GM18498 (cell line): Measurements from ENCODE around the gene CD44.

ENCODE experiments used
- ATAC-seq: cut with Tn5 transposase; IDR thresholded peaks from one replicate; pipeline ENCODE4 v1.9.1; 2021; ENCODE audit warnings: mild to moderate bottlenecking, moderate library complexity; ENCODE audit not compliant: unreplicated experiment

The CD44 gene

DNA sequence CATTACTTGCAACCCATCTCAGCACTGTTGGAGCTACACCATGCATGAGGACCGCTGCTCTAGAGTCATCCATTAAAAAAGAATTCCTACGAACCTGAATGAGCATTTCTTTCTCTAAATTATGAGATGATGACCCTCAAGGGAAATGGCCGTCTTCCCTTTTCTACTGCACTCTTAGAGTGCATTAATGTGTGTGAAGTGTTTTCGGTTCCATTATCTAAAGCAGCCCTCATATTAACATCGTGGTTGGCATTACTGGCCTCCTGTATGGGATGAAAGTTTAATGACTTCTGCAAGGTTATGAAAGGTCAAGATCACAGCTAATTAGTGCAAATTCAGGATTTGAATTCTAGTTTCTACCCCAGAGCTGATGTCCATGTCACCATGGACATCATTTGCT is 16.7 kb downstream of the CD44 start:
- ATAC-seq = no peak

DNA sequence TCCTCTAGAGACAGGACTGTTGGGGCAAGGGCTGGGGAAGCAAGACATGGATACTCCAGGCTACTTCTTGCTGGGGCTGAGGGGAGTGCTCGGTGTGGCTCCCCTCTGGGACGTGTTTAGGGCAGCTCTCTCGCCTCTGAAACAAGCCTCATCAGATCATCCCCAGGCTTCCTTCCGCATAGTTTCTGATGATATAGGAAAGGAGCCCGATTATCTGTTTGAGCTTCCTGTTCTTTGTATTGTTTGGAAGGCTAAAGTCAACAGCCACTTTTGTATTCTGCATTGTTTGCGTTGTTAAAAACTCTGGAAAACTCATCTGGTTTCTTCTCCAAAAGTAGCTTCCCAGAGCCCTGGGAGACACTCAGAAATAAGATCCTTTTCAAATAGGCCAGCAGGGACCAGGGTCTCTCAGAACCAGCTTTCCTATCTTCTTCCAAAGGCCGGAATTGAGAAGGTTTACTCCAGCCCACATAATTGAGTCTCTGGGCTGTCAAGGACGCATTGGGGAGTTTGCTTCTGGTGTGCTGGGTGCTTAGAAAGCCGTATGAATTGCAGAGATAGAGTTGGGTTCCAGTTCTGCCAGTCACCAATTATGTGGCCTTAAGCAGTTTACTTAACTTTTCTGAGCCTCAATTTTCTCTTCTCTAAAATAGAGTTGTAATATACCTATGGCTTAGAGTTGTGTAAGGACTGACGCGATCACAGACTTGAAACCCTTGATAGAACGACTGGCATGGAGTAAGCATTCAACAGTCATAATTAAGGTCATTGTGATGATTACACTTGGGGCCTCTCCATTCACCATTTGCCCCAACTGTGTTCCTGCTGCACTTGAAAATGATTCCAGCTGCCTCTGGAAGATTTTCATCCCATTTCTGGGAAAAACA is 19.1 kb downstream of the CD44 start:
- ATAC-seq = no peak

DNA sequence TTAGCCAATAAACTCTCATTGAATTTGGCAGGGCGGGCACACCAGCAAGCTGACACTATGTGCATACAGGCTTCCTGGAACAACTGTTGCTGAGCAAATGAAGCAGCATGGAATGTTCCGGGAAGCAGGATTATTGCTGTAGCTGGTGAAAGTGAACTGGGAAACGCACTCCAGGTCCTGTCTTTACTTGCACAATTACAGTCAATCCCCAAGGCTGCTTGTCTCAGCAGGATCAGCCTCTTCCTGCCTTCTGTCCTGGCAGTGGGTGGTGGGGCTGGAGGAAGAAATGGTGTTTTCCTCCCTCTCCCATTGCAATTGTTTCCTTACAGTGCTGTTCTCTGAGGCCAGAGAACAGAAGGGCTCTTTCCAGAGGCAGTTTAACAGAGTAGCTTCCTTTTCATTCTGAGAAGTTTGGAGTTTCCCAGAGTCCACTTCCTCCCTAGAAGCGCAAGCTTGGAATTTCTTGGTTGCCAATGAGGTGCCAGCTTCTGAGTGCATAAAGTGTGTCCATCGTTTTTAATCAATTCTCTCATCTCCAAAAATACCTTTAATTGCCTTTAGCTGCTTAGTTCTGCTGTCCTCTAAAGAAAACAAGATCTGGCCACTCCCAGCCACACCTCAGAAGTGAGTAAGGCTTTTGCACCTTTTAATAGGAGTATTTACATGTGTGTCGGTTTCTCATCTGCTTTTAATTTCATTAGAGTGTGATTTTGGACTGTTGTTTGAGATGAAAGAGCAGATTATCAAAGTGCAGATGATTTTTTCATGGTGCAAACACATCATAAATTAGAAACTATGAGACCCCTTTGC is 19.9 kb downstream of the CD44 start:
- ATAC-seq = no peak

DNA sequence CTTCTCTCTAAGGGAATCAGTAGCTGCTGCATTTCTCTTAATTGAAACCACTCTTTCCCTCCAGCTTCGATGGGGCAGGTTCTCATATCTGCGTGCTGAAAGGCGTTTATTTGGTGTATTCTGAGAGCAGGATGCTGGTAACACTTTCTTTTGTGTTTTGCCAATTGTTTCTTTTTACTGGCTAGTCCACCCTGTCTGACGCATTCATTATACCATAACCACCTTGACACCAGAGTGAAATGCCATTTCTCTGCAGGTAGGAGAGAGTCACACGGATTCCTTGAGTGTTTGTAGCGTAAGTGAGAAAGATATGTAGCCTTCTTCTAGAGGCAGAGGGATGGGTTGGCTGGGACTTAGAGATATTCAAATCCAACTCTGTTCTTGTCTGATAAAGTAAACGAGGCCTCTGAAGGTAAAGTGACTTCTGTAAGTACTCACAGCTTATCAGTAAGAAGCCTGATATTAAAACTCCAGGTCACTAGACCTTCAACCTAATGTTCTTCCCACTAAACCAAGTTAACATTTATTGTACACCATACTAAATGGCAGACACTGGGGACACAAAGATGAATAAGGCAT is 21.4 kb downstream of the CD44 start:
- ATAC-seq = no peak

DNA sequence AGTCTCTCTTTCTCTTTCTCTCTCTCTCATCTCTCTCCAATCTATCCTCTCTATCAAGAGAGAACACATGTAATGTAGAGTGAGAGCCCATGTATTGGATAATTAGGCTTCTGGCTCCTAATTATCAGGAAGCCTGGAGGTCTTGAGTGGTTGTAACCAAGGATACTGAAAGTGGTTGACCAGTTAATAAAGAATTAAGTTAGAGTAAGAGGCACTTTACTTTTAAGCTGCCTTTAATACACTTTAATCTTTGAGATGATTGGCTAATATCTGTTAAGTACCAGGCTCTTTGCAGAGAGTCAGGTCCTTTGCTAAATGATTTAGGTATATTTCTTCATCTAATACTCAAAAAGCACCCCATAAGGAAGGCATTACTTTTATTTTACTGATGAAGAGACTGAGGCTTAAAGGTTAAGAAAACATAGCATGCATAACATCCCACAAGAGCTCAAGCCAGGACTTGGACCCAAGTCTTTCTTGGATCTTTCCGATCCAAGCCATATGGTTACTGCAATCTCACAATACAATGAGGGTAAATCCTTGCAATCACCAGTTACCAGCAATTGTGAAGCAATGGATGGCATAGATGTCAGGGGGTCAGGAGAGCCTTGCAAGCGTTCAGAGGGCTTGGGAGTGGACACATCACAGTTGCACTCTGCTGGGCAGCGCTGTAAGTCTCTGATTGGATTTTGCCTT is 22.1 kb downstream of the CD44 start:
- no peak for ATAC-seq

DNA sequence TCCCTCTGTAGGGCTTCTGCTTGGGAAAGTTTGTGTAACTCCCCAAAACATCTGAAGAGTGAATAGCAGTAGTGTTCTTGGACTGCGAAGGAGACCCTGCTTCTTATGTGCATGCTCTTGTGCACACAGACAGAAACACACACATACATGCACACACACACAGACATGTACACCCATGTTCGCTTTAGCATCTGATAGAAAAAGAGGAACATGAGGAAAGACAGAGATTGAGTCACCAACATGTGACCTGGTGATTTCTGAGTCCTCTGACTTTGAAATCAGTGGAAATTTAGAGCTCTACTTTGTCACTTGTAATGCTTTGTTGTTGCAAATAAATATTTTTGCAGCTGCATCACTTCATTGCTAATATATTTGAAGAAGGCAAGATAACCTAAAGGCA is 23.8 kb downstream of the CD44 start:
- ATAC-seq = no peak

DNA sequence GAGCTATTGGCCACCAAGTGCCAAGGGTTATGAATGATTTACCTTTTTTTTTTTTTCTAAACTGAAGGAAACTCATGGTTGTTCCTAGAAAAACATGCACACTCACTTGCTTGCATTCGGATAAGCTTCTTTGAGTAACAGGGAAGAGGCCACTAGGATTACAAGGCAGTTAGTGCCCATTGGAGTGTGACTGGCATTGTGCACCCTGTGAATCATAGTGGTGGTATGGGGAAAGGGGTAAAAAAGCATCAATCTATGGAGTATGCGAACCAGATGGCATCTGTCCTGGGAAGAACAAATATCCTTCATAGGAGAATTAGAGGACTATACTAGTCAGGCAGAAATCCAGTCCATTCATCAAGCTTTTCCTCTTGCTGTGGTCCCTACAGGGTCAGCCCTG is 24.2 kb downstream of the CD44 start:
- ATAC-seq = no peak

DNA sequence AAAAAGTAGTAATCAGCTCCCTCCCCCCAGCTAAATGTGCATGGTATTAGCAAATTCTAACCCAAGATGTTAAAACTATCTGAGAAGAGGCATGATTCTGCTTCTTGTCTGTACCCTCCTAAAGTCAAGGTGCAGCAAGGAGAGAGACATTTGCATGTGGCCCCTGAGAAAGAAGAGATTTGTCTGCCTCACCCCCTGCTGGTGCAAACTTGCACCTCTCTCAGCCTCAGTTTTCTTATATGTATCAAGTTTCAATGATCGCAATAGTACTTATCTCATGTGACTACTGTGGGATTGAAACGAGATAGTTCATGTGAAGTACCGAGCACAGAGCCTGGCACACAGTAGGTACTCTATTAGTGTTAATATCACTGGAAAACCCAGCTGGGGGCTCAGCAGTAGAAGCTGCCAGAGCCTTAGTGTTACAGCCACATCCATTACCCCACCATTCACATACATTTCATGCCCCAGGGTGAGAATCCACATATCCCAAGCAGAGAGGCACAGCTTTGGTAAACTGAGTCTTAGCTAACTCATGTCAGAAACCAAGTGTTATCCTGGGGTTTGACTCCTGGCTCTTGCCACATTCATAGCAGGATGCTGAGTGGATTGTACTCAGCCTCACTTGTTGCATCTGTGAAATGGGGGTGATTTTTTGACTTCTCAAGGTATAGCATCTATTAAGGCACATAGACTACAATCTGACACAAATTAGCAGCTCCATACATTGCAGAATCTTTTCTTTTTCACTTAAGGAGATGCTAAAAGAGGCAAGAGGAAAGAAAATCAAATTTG is 24.9 kb downstream of the CD44 start:
- peak; percentile 37 for ATAC-seq

DNA sequence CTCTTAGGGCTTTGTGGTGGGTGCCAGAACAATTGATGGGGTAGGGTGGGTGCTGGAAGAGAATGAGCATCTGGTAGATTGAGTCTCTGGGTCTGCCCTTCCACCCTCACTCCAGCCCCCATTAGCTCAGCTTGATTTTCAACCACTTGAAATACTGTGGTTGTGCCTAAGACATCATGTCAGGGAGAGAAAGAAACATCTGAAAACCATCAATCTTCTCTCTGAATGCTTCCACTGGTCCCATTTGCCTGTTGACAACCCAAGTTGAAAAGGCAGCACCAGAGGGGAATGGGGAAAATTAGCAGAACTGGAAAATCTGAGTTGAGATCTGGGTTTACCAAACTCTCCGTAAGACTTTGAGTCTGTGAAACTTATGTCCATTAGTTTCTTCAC is 26.1 kb downstream of the CD44 start:
- ATAC-seq = no peak

DNA sequence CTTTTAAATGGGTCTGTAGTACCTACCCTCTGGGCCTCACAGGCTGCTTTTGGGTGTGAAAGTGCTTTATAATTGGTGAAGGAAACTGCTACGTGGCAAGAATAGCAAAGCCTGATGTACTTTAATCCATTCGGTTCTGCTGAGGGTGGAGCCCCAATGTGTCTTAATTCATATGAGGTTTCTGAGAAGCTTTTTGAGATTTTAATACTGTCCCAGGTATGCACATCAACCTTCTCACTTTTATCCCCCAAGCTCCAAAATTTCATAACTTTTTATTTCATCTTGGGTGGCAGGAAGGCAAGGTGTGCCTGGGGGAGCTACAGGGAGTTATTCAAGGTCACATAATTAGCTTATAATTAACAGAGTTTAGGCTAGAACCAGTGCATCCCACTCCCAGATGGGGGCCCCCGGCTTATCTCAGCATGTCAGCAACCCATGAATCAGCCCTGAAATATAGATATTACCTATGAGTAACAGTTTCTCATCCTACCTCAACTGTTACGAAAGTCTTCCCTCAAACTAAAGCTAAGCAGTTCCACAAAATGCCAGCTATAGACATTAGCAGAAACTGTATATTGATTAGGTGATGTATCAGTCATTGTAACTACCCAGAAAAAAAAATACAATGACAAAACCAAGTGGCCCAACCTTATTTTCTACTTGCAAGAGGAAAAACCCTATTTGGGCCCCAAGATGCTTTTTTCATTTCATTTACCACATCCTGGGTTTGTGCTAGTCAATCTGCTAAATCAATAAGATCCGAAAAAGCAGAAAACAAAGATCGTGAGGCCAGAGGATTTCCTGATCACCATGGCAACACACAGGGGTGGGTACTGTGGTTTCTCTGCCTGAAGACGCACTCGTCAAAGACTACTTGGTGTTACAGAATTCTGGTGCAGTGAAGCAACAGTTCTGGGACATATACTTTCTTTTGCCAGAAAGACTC is 26.7 kb downstream of the CD44 start:
- peak; percentile 87 for ATAC-seq

DNA sequence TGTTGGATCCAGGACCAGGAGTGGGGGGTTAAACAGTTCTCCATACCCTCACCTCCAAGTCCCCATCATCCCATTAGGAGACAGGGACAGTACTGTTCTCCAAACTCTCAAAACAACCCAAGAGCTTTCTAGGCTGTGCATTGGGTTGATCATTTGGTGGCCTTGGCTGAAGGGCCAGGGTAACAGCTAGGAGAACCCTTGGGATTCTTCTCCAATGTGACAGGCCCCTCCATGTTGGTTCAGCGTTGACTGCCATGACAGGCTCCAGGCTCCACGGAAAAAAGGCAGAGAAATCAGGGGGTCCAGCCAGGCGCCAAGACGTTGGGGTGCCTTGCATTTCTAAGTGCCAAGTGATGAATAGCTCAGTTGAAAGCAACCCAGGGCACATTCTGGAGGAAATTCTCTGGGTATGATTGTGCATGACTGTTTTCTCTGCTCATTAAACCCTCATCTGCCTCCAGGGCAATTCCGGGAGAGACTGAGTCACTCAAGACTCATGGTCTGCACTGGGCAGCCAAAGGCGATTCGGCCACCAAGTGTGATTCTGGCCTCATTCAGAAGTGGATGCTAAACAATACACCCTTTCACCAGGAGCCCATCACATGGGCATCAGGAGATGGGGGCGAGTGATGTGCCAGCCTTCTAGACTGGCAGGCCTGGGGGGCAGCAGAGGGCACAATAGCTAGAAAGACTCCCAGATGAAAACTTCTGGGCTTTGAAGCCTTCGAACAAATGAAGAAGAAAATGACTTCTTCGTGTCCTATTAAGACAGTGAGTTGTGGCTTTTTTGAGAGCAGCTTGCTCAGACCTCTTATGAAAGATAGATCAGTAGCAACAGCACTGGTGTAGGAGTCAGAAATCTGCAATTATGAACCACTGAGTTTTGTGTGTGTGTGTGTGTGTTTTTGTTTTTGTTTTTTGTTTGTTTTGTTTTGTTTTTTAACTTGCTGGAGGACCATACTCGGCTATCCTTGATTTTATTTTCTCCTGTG is 27.7 kb downstream of the CD44 start:
- peak; percentile 7 for ATAC-seq

DNA sequence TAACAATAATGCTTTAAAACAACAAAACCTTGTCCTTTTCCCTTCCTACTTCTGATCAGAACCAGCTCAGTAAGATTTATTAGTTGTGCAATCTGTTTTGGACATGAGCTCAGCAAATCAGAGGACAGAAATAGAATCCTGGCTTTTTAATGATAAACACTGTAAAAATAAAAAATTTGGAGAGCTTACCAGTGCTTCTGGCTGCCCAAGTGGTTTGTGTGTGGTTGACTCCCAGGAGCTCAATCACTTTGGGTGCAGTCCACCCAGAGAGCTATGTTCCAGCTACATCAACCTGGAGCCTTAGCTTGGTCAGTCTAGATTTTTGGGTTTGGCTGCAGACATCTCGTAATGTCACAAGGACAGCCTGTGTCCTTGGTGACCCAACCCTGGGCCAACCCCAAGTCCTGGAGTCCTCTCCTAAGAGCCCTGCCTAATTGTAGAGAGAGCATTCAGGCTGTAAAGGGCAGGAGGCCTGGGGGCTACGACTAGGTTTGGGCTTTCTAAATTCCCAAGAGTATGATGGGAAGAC is 28.5 kb downstream of the CD44 start:
- ATAC-seq = no peak

DNA sequence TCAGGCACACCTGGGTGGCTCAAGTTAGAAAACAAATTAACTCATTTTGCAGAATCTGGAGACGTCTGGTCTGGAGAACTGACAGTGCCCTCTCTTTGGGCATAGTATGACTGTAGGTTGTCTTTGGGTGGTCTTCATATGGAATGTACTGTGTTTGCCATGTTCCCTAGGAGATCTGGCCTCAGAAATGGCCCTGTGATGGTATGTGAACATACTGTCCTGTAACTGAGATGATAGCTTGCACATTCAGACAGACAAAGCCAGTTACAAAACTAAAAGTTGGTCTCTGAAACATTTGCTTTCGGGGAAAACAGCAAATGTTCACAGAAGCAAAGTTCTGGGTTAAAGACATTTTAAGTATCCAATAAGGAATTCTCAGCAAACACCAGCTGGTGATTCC is 29.7 kb downstream of the CD44 start:
- ATAC-seq = no peak

DNA sequence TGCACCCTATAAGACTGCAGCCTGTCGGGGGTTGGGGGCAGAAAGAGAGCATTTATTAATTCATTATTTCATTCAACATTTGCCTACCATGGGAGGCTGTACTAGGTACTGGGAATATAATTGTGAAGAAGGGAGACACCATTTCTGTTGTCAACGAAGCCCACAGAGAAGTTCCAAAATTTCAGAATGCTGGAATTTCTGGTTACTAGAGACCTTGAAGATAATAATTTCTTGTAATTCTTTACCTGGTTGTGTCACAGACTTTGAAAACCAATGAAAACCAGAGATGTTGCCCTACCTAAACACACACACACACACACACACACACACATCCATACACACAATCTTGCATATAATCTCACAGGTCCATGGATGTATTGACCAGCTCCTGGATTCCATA is 30.1 kb downstream of the CD44 start:
- ATAC-seq = no peak

DNA sequence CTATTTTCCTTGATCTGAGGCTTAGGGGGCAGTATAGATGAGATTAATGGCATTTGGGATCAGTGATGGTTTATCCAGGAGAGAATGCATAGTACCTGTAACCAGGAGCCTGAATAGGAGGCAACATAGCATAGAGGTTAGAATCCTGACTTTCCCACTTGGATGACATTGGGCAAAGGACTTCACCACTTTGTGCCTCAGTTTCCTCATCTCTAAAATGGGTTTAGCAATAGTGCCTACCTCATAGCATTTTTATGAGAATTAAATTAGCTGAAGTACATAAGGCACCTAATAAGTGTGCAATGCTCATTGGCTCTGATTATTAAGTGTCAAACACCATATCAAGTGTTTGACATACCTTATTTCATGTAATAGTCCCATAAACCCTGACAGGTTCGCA is 30.8 kb downstream of the CD44 start:
- no peak for ATAC-seq

DNA sequence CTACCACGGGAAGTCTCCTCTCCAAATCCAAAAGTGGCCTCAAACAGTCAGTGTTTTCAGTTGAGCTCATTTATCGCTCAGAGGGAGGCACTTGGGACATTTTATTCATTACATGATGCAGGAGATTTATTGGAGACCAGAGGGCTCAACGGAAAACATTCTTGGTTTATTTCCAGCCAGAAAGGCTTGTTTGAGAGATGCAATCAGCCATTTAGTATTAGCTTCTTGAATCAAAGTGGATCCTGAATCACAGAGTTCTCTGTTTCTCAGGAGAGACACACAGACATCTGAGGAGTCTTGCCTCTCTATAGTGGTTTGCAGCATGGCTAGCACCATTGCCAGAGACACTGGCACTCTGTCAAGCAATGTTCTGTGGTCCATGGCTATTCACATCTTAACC is 31.5 kb downstream of the CD44 start:
- ATAC-seq = no peak

DNA sequence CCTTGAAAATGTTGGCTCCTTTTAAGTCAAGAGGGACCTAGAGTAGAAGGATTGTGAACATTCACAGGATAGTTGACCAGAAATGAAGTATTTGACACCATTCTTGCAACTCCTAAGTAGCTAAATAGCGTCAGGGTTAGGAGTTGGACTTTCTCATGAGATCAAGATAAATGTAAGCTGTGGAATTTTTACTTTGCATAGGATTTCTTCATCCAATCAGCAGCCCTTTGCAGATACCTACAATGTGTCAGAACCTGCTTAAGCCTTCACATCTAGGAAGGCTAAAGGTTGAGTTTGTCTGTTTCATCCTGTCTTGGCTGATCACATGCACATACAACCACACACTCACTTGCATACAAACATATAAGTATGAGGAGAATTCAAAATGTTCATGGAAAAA is 32.3 kb downstream of the CD44 start:
- no peak for ATAC-seq

DNA sequence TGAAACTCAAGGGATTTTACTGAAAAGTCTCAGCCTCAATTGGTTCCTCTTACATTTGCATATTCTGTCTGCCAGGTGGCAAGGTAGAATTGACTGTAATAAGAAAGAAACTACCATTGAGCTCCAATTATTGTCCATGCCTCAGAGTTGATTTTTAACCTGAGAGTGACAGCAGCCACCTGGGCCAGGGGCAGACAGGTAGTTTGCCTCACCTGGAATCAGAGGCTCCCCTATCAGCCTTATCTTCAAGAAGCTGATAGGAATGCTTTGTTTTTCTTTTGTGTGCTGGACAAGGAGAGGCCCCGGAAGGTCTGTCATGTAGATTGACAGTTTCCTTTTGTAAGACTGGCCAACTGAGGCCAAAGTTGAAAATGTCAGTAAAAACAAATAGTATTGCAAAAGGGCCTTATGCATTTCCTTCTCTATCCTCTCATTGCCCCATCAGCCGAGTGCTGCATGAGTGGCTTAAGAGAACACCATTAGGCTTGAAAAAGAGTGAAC is 34.1 kb downstream of the CD44 start:
- peak; percentile 57 for ATAC-seq
